Adrenal gland (tissue), 5 donors: Measurements from ENCODE around the gene ZMYM2.

Source experiments
- POLR2A ChIP-seq, 2 donors: fragments of 450-650 bp; IDR thresholded peaks; one replicate each; pipeline ENCODE4 v1.6.1; 2017; ENCODE audit warnings: antibody characterized with exemption in 2 of 2, mild to moderate bottlenecking in 2 of 2, moderate library complexity in 1 of 2
- TF ChIP-seq, protein P1 (sequence below), 6 experiments: fragments of 450-650 bp in 4 of 6; fragments of 200-600 bp in 2 of 6; sonication (generic) in 1 of 6; IDR thresholded peaks; 1 replicate in 5 of 6; 2 replicates in 1 of 6; pipeline versions ENCODE4 v1.5.1 to v1.8.0; 2016 to 2021; ENCODE audit warnings: antibody characterized with exemption in 6 of 6, mild to moderate bottlenecking in 2 of 6, moderate library complexity in 1 of 6
- donor health status: DM: no; HTN: no; CAD: no.

DNA sequence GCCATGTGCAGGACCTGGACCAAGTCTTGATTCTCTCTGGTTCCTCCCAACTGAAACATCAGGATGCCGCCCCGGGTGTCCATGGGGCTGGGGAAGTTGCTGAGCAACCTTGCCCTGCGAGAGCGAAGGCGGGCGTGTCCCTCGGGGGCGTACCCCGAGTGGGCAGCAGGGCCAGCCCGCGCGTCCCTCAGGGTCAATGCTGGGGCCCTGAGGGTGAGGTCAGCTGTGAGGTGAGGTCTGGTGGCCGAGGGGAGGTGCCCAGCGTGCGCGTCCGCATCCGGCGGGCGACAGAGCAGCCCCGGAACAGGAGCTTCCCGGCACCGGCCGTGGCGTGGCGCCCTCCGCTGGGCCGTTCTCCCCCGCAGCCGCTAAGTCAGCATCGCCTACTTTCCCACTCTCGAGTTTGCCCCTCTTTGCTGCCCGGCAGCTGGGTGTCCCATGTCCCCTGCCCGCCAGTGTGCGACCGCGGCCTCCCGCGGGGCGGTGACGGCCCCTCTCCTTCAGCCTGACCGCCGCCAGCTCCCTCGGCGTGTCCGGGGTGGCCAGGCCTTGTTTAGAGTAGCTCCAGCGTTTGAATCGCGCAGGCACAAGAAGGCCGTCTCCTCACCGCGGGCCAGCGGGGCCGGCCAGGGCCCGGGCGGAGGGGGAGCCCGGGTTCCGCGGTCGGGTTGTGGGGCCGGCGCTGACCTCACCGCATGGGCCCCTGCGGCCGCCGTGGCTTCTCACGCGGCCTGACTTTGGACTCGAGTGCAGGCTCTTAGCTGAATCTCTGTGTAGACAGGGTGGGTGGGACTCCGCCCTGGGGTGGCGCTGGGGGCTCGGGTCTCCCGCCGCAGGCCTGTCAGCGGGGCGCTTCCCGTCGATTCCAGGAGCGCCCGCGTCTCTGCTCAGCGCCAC, 169.3 kb downstream of the ZMYM2 start:
- TF ChIP-seq, protein P1, sequence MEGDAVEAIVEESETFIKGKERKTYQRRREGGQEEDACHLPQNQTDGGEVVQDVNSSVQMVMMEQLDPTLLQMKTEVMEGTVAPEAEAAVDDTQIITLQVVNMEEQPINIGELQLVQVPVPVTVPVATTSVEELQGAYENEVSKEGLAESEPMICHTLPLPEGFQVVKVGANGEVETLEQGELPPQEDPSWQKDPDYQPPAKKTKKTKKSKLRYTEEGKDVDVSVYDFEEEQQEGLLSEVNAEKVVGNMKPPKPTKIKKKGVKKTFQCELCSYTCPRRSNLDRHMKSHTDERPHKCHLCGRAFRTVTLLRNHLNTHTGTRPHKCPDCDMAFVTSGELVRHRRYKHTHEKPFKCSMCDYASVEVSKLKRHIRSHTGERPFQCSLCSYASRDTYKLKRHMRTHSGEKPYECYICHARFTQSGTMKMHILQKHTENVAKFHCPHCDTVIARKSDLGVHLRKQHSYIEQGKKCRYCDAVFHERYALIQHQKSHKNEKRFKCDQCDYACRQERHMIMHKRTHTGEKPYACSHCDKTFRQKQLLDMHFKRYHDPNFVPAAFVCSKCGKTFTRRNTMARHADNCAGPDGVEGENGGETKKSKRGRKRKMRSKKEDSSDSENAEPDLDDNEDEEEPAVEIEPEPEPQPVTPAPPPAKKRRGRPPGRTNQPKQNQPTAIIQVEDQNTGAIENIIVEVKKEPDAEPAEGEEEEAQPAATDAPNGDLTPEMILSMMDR (IDR thresholded peaks at IDR 0.05) = peak; percentile 11 to 42 (median 36)
- peak in 1 of 2 donors; percentile 65 for TF ChIP-seq POLR2A (IDR thresholded peaks at IDR 0.05)
